Measurements from ENCODE around the gene WDR4. TPM values are rescaled to one million over a fixed set of nuclear protein-coding genes. Genes with fewer than 3 reads are reported as not detected.

The WDR4 gene
- total RNA-seq, 4 donors from 2014 or later: 6.6 to 22.7 (median 10.3) TPM

- Histone ChIP-seq H3K27me3 (peaks cover 70% of the 10 kb centered on the region), H3K4me1 (peaks cover 0 to 5% (median 2%) of the 10 kb centered on the region in 4 donors), H3K27ac (no peak overlapping the region), H3K36me3 (no peaks in the 10 kb centered on the region), H3K4me3 (no peak overlapping the region), H3K9me3 (no peaks in the 10 kb centered on the region)
- in situ Hi-C loops (cut with MboI; ENCODE audit: low pct_ligation_motif_present in 1 of 4, low pct_unique_long_range_greater_than_20kb in 1 of 4, low sequenced_read_pairs in 3 of 4): no loop called here
- no peak for DNase-seq
- WGBS, 2 donors (ENCODE audit: low coverage in 1 of 2): 47 to 54% methylated on average over 8 to 25 of the region's 25 CpGs
- intact Hi-C loops (cut with DNase I; ENCODE audit: low total_unique reads): no loop called here
- TF ChIP-seq, protein P1, sequence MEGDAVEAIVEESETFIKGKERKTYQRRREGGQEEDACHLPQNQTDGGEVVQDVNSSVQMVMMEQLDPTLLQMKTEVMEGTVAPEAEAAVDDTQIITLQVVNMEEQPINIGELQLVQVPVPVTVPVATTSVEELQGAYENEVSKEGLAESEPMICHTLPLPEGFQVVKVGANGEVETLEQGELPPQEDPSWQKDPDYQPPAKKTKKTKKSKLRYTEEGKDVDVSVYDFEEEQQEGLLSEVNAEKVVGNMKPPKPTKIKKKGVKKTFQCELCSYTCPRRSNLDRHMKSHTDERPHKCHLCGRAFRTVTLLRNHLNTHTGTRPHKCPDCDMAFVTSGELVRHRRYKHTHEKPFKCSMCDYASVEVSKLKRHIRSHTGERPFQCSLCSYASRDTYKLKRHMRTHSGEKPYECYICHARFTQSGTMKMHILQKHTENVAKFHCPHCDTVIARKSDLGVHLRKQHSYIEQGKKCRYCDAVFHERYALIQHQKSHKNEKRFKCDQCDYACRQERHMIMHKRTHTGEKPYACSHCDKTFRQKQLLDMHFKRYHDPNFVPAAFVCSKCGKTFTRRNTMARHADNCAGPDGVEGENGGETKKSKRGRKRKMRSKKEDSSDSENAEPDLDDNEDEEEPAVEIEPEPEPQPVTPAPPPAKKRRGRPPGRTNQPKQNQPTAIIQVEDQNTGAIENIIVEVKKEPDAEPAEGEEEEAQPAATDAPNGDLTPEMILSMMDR (IDR thresholded peaks at IDR 0.05): peak in 1 of 5 experiments; percentile 3
- no peak for TF ChIP-seq EP300 (IDR thresholded peaks at IDR 0.05; ENCODE audit: low read depth)
These were observed 48.6 kb downstream of the WDR4 start for GRCh38 chr21:42830456-42831455.

DNA sequence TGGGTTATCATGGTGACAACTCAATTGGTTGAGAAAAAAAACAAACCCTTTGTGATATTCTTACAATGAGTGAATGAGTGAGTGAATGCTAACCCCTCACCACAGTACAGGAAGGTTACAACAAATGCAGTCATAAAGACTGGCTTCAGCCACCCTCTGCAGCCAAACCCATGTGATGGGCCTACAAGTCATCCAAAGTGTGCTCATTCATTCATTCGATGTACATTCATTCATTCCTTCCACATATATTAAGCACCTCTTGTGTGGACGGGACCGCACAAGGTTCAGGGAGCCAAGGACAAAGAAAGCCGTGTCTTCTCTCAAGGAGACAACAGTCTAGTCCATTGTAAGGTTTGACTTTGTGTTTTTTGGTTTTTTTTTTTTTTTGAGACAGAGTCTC, 49.4 kb downstream of the WDR4 start:
- intact Hi-C loops (cut with DNase I; ENCODE audit: low total_unique reads): loop anchor here (10.0 kb wide), 1 partner anchor 175 kb away; the partner anchor contains the start of gene PDE9A
- Histone ChIP-seq H3K27ac (no peak overlapping the region), H3K27me3 (peaks cover 77% of the 10 kb centered on the region), H3K4me3 (no peak overlapping the region), H3K4me1 (peaks cover 0 to 5% (median 2%) of the 10 kb centered on the region in 4 donors), H3K36me3 (no peaks in the 10 kb centered on the region), H3K9me3 (no peaks in the 10 kb centered on the region)
- WGBS, 2 donors (ENCODE audit: low coverage in 1 of 2): 89 to 91% methylated on average over 4 of the region's 4 CpGs
- in situ Hi-C loops (cut with MboI; ENCODE audit: low pct_ligation_motif_present in 1 of 4, low pct_unique_long_range_greater_than_20kb in 1 of 4, low sequenced_read_pairs in 3 of 4): loop anchor here in 3 of 4 donors (10.0 kb wide), 2 partner anchors 175 to 235 kb away; partner anchors contain the start of gene PDE9A (in 1 of the 3)
- TF ChIP-seq EP300 (IDR thresholded peaks at IDR 0.05; ENCODE audit: low read depth): no peak
- DNase-seq: no peak

DNA sequence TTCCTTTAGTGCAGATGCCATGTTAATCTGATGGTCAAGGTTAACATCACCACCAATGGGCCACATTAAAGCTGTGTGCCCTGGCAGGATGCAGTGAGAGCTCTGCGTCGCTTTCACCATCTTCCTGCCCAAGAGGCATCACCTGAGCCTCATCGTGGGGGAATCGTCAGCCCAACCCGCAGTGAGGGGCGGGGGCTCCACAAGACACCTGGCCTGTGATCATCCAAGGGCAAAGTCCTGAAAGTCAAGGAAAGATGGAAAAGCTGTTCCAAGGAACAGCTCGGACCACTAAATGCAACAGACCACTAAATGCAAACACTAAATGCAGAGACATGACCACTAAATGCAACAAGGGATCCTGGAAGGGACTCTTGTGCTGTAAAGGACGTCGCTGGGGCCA, 49.9 kb downstream of the WDR4 start:
- Histone ChIP-seq H3K4me1 (peaks cover 0 to 5% (median 2%) of the 10 kb centered on the region in 4 donors), H3K36me3 (no peaks in the 10 kb centered on the region), H3K27me3 (peaks cover 80% of the 10 kb centered on the region), H3K9me3 (no peaks in the 10 kb centered on the region), H3K27ac (no peak overlapping the region), H3K4me3 (no peak overlapping the region)
- in situ Hi-C loops (cut with MboI; ENCODE audit: low pct_ligation_motif_present in 1 of 4, low pct_unique_long_range_greater_than_20kb in 1 of 4, low sequenced_read_pairs in 3 of 4): loop anchor here in 3 of 4 donors (10.0 kb wide), 2 partner anchors 175 to 235 kb away; partner anchors contain the start of gene PDE9A (in 1 of the 3)
- intact Hi-C loops (cut with DNase I; ENCODE audit: low total_unique reads): loop anchor here (10.0 kb wide), 1 partner anchor 175 kb away; the partner anchor contains the start of gene PDE9A
- 54 to 75% methylated on average over 7 to 9 of the region's 9 CpGs for WGBS, 2 donors (ENCODE audit: low coverage in 1 of 2)
- DNase-seq: no peak
- TF ChIP-seq POLR2A (IDR thresholded peaks at IDR 0.05) (no peak), EP300 (IDR thresholded peaks at IDR 0.05; ENCODE audit: low read depth) (no peak), POLR2AphosphoS5 (IDR thresholded peaks at IDR 0.05) (no peak)
- TF ChIP-seq, protein P1 (IDR thresholded peaks at IDR 0.05): no peak

- WGBS, 2 donors (ENCODE audit: low coverage in 1 of 2): 67 to 70% methylated on average over 2 of the region's 2 CpGs
- no peaks in the 10 kb centered on the region for H3K4me1 ChIP-seq
- in situ Hi-C loops (cut with MboI; ENCODE audit: low pct_ligation_motif_present in 1 of 4, low pct_unique_long_range_greater_than_20kb in 1 of 4, low sequenced_read_pairs in 3 of 4) (loop anchor here in 3 of 4 donors (10.0 kb wide), 2 partner anchors 173 to 233 kb away; partner anchors contain the start of gene PDE9A (in 1 of the 3)), intact Hi-C loops (cut with DNase I; ENCODE audit: low total_unique reads) (loop anchor here (10.0 kb wide), 1 partner anchor 173 kb away; the partner anchor contains the start of gene PDE9A)
- H3K36me3 ChIP-seq: no peaks in the 10 kb centered on the region
- peaks cover 91% of the 10 kb centered on the region for H3K27me3 ChIP-seq
- DNase-seq: no peak
- H3K4me3 ChIP-seq: no peak overlapping the region
- H3K27ac ChIP-seq: no peak overlapping the region
- H3K9me3 ChIP-seq: no peaks in the 10 kb centered on the region
- TF ChIP-seq POLR2AphosphoS5 (IDR thresholded peaks at IDR 0.05) (no peak), POLR2A (IDR thresholded peaks at IDR 0.05) (no peak), EP300 (IDR thresholded peaks at IDR 0.05; ENCODE audit: low read depth) (no peak)
- TF ChIP-seq, protein P1 (IDR thresholded peaks at IDR 0.05): no peak
These were observed 51.8 kb downstream of the WDR4 start for GRCh38 chr21:42827588-42827987.

Measured in transverse colon (tissue), 4 donors.